Left renal pelvis (tissue), 4 donors: ENCODE results near the gene ABCA1. TPM values are rescaled to one million over a fixed set of nuclear protein-coding genes. Genes with fewer than 3 reads are reported as not detected.

ENCODE experiments used
- polyA plus RNA-seq, 4 donors: library from polyadenylated mRNA; unstranded; fragments of 120-200 nt; gene quantifications; one replicate each; pipeline ENCODE4 v1.2.1, GENCODE V29; 2013; ENCODE audit not compliant: insufficient read length in 4 of 4

The ABCA1 gene
- polyA plus RNA-seq, 4 donors: 8.7 to 17.5 (median 9.5) TPM

Other genes starting within 250 kb of the ABCA1 start
- not detected for gene OR13D1, start 233.6 kb downstream of the ABCA1 start, polyA plus RNA-seq
- gene NIPSNAP3A, start 180.5 kb downstream of the ABCA1 start, polyA plus RNA-seq: 10 to 100 TPM; 40.0 to 68.3 (median 50.7) TPM
- 10 to 100 TPM; 11.2 to 14.7 (median 12.5) TPM for gene NIPSNAP3B, start 164.0 kb downstream of the ABCA1 start, polyA plus RNA-seq